Fibroblast of lung (primary cell): ENCODE data around the gene DYNLL2. TPM values are rescaled to one million over a fixed set of nuclear protein-coding genes. Genes with fewer than 3 reads are reported as not detected.

ENCODE experiments used
- DNase-seq, 2 donors: peaks; one replicate each; pipeline versions ENCODE4 v3.0.0 to v3.0.0-alpha.2; 2010; ENCODE audit warnings: low read depth in 2 of 2
- H2AFZ ChIP-seq: 2 replicates; pipeline ENCODE4 v1.5.1; 2012; ENCODE audit warnings: low read length, control low read depth, inconsistent platforms
- H3K27ac ChIP-seq: 2 replicates; pipeline ENCODE4 v1.5.1; 2011; ENCODE audit warnings: low read length, control low read depth; ENCODE audit not compliant: insufficient read depth
- H3K27me3 ChIP-seq: 2 replicates; pipeline ENCODE4 v1.5.1; 2011; ENCODE audit warnings: mild to moderate bottlenecking, low read length; ENCODE audit not compliant: control insufficient read depth, insufficient read depth
- H3K36me3 ChIP-seq: 2 replicates; pipeline ENCODE4 v1.5.1; 2011; ENCODE audit warnings: low read length; ENCODE audit not compliant: control insufficient read depth, insufficient read depth
- H3K4me1 ChIP-seq: 2 replicates; pipeline ENCODE4 v1.5.1; 2011; ENCODE audit warnings: low read length; ENCODE audit not compliant: control insufficient read depth, insufficient read depth; ENCODE audit errors: extremely low read depth
- H3K4me2 ChIP-seq: 2 replicates; pipeline ENCODE4 v1.5.1; 2011; ENCODE audit warnings: low read length, control low read depth; ENCODE audit not compliant: insufficient read depth; ENCODE audit errors: extremely low read depth
- H3K4me3 ChIP-seq, 4 experiments: fragments of 200-600 bp in 1 of 4; sonication (generic) in 1 of 4; replicated peaks in 1 of 4; 2 replicates each; pipeline ENCODE4 v1.5.1; 2011 to 2016; ENCODE audit warnings: low read length in 4 of 4, low read depth in 3 of 4, mild to moderate bottlenecking in 3 of 4, control low read depth in 2 of 4, inconsistent platforms in 1 of 4, mixed read lengths in 1 of 4; ENCODE audit not compliant: insufficient read depth in 1 of 4; ENCODE audit errors: control extremely low read depth in 1 of 4
- H3K79me2 ChIP-seq: 2 replicates; pipeline ENCODE4 v1.5.1; 2012; ENCODE audit warnings: mild to moderate bottlenecking, low read length, inconsistent platforms; ENCODE audit not compliant: control insufficient read depth, insufficient read depth
- H3K9ac ChIP-seq: 2 replicates; pipeline ENCODE4 v1.5.1; 2011; ENCODE audit warnings: mild to moderate bottlenecking, low read length, control low read depth; ENCODE audit not compliant: insufficient read depth
- H3K9me3 ChIP-seq: 2 replicates; pipeline ENCODE4 v1.5.1; 2012; ENCODE audit warnings: low read depth, low read length; ENCODE audit not compliant: control insufficient read depth, insufficient read depth
- H4K20me1 ChIP-seq: 2 replicates; pipeline ENCODE4 v1.5.1; 2011; ENCODE audit warnings: low read length; ENCODE audit not compliant: control insufficient read depth, insufficient read depth; ENCODE audit errors: extremely low read depth
- EZH2 ChIP-seq: IDR thresholded peaks from 2 replicates; pipeline ENCODE4 v1.5.1; 2012; ENCODE audit warnings: low read length, control low read depth, mild to moderate bottlenecking; ENCODE audit errors: missing control alignments
- polyA plus RNA-seq, 2 donors: library from polyadenylated mRNA; depleted of rRNA in 1 of 2; stranded (reverse) in 1 of 2; unstranded in 1 of 2; fragments of >200 nt; gene quantifications; 2 replicates each; pipeline ENCODE4 v1.2.1, GENCODE V29; 2011 to 2012; ENCODE audit warnings: missing spikeins in 1 of 2
- total RNA-seq: library from RNA; depleted of rRNA; stranded (reverse); fragments of >200 nt; gene quantifications from 2 replicates; pipeline ENCODE4 v1.2.1, GENCODE V29; 2014
- TF ChIP-seq, protein P1 (sequence below), 2 donors: IDR thresholded peaks in 1 of 2; conservative IDR thresholded peaks in 1 of 2; 1 replicate in 1 of 2; 2 replicates in 1 of 2; pipeline ENCODE4 v1.5.1; 2011 to 2012; ENCODE audit warnings: low read length in 2 of 2, control low read depth in 1 of 2, inconsistent platforms in 1 of 2, low read depth in 1 of 2, mild to moderate bottlenecking in 1 of 2

Gene DYNLL2
- total and polyA plus RNA-seq, 2 donors (not counting 1 experiment from before 2014, with no cell fraction given) = 17.1 to 32.9 TPM

DNA sequence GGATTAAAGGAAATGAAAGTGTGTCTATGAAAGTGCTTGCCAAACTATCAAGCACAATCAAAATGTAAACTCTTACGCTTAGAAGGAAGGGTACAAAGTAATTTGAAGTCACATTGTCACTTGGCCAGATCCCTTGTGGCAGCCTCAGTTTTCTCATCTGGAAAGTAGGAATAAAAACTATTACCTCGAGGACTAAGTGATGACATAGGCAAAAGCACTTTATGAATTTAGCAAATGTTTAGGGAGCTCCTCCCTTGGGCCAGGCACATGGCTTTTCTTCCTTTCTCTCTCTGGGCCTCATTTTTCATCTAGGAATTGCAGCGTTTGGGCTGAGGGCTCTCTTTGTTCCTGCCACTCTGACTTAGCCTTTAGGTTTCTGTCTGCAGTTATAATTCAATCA, 28.5 kb downstream of the DYNLL2 start:
- H3K9ac ChIP-seq = no peak overlapping the region
- no peak for TF ChIP-seq EZH2
- TF ChIP-seq, protein P1, sequence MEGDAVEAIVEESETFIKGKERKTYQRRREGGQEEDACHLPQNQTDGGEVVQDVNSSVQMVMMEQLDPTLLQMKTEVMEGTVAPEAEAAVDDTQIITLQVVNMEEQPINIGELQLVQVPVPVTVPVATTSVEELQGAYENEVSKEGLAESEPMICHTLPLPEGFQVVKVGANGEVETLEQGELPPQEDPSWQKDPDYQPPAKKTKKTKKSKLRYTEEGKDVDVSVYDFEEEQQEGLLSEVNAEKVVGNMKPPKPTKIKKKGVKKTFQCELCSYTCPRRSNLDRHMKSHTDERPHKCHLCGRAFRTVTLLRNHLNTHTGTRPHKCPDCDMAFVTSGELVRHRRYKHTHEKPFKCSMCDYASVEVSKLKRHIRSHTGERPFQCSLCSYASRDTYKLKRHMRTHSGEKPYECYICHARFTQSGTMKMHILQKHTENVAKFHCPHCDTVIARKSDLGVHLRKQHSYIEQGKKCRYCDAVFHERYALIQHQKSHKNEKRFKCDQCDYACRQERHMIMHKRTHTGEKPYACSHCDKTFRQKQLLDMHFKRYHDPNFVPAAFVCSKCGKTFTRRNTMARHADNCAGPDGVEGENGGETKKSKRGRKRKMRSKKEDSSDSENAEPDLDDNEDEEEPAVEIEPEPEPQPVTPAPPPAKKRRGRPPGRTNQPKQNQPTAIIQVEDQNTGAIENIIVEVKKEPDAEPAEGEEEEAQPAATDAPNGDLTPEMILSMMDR (conservative IDR thresholded peaks at IDR 0.05 in 1 of 2, IDR thresholded peaks at IDR 0.05 in 1 of 2; ENCODE audit: low read depth in 1 of 2, low read length in 2 of 2) = no peak
- peaks cover 3% of the 10 kb centered on the region for H3K27me3 ChIP-seq
- H3K36me3 ChIP-seq = no peaks in the 10 kb centered on the region
- H3K27ac ChIP-seq = no peak overlapping the region
- no peak for DNase-seq
- no peaks in the 10 kb centered on the region for H4K20me1 ChIP-seq
- H3K4me3 ChIP-seq = no peak overlapping the region
- H3K79me2 ChIP-seq = no peaks in the 10 kb centered on the region
- no peak overlapping the region for H3K4me2 ChIP-seq
- H2AFZ ChIP-seq = no peak overlapping the region
- H3K9me3 ChIP-seq = no peaks in the 10 kb centered on the region
- no peaks in the 10 kb centered on the region for H3K4me1 ChIP-seq

DNA sequence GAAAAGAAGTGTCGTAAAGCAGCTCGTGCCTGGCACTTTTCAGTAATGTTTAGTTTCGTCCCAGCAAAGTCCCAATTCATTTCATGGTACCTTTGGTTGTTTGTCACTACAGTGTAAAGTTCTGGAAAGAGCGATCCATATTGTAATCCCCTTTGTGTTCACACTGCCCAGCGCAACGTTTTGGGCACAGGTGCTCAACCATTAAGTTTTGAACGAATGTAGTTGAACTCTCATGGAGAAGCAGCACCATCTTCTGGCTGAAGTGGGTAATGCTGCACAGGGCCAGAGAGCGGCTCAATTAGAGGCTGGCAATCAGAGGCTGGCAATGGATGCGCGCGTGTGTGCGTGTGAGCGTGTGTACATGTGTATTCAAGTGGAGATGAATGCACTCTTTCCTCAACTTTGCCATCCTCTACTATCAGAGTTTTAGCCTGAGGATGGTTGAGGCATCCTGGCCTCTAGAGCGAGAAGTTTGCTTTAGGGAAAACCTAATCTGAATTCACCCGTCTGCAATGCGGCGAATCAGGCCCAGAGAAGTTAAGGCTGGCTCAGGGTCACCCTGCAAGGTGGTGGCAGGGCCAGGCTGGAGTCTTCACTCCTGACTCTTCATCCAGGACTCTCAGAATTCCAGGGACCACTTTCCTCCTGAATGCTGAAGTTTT, 29.9 kb downstream of the DYNLL2 start:
- no peaks in the 10 kb centered on the region for H3K36me3 ChIP-seq
- H3K4me1 ChIP-seq = no peaks in the 10 kb centered on the region
- H3K4me3 ChIP-seq = no peak overlapping the region
- no peak overlapping the region for H3K27ac ChIP-seq
- H3K9me3 ChIP-seq = no peaks in the 10 kb centered on the region
- H3K9ac ChIP-seq = no peak overlapping the region
- H2AFZ ChIP-seq = no peak overlapping the region
- H3K4me2 ChIP-seq = no peak overlapping the region
- peaks cover 3% of the 10 kb centered on the region for H3K27me3 ChIP-seq
- DNase-seq = peak; percentile 39 to 68
- no peaks in the 10 kb centered on the region for H3K79me2 ChIP-seq
- no peaks in the 10 kb centered on the region for H4K20me1 ChIP-seq
- TF ChIP-seq, protein P1 (conservative IDR thresholded peaks at IDR 0.05 in 1 of 2, IDR thresholded peaks at IDR 0.05 in 1 of 2; ENCODE audit: low read depth in 1 of 2, low read length in 2 of 2) = peak; percentile 97 to 98
- no peak for TF ChIP-seq EZH2

DNA sequence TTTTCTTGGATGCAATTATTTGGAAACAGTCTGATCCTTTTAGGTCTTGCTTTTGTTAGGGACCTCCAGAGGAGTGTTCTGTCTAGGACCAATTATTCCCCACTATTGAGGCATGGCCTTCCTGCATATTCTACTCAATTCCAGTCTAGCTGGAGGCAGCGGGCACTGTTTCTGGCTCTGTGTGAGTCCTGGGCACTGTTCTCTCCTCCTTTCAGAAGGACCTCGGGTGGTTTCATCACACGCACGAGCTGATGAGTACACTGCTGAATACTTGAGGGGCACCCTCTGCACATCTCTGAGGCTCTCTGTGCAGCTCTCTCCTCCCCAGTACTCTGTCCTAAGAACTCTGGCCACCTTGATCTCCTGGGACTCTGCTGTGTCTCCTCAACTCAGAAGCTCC, 30.7 kb downstream of the DYNLL2 start:
- H3K4me2 ChIP-seq = no peak overlapping the region
- no peaks in the 10 kb centered on the region for H3K79me2 ChIP-seq
- H3K4me3 ChIP-seq = no peak overlapping the region

More for the DNA sequence above, 30.7 kb downstream of the DYNLL2 start:
- Histone ChIP-seq H3K4me1 (no peaks in the 10 kb centered on the region), H2AFZ (no peak overlapping the region), H3K36me3 (no peaks in the 10 kb centered on the region), H3K9ac (no peak overlapping the region), H3K27me3 (peaks cover 3% of the 10 kb centered on the region), H3K27ac (no peak overlapping the region), H3K9me3 (no peaks in the 10 kb centered on the region), H4K20me1 (no peaks in the 10 kb centered on the region)
- DNase-seq = no peak
- no peak for TF ChIP-seq EZH2
- TF ChIP-seq, protein P1 (conservative IDR thresholded peaks at IDR 0.05 in 1 of 2, IDR thresholded peaks at IDR 0.05 in 1 of 2; ENCODE audit: low read depth in 1 of 2, low read length in 2 of 2) = no peak
